CD4-positive, alpha-beta T cell treated with Interleukin-6 for 4 hours (primary cell): ENCODE measurements around the gene CCNY.

Source experiments
- DNase-seq: peaks from one replicate; pipeline ENCODE4 v3.0.0-alpha.2; 2020; ENCODE audit warnings: mixed read lengths

Gene CCNY

GRCh38 chr10:35600193-35600592 lies 263.9 kb downstream of the CCNY start:
- DNase-seq: no peak

DNA sequence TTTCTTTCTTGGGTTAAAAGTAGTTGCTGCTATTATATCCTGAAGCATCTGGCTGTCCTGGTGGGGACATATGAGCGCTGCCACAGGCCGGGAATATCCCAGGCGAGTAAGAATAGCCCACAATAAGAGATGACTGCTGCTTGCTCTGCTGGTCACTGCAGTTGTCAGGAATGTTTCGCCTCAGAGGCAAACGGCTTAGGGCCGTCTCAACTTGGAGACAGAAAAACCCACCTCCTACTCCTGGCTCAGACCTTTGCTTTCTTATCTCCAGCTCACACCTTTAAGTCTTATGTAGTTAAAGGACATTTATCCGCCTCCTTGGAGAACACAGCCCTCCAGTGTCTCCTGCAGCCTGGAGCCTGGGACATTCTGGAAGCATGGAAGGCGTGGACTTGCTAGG lies 268.9 kb downstream of the CCNY start, which contains the start of gene GJD4:
Gene GJD4 (plus strand): TSS at position 151 of the 400 bp plus-strand sequence. CDS start 227 bp downstream, at position 378.
- DNase-seq: no peak

DNA sequence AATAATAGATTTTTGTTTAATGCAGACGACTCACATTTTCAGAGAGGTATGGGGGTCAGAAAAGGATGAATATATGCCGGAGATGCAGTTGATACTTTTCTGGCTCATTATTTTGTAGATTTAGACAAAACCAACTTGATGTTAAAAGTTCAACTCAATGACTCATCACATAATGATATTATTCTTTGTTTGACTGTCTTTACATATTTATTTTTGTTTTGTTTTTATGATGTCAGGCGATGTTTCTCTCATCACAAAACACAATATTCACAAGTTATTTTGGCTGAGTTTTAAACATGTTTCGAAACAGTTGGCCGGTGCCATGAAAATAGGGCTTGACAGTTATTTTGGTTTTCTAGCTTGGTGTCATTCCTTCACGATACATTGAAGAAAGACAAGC lies 270.1 kb downstream of the CCNY start:
- no peak for DNase-seq

- no peak for DNase-seq
Measured at GRCh38 chr10:35607475-35608327, 271.4 kb downstream of the CCNY start.

GRCh38 chr10:35608328-35608672 lies 272.0 kb downstream of the CCNY start:
- no peak for DNase-seq

GRCh38 chr10:35611750-35612149 lies 275.4 kb downstream of the CCNY start:
- no peak for DNase-seq

GRCh38 chr10:35612385-35613106 lies 276.2 kb downstream of the CCNY start:
- DNase-seq: no peak

DNA sequence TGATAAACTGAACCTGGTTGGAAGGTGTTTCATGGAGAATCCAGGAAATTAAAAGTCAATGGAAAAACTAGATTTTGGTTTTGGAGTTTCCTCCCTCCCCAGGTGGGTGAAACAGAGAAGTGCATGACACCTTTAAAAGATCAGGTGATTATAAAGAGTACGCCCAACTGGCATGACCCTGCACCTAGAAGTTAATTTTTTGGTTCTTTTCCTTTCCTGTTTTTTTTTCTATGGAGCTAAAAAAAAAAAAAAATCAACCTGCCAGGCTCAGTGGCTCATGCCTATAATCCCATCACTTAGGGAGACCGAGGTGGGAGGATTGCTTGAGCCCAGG lies 276.8 kb downstream of the CCNY start:
- DNase-seq: no peak

GRCh38 chr10:35613597-35614226 lies 277.4 kb downstream of the CCNY start:
- DNase-seq: no peak

DNA sequence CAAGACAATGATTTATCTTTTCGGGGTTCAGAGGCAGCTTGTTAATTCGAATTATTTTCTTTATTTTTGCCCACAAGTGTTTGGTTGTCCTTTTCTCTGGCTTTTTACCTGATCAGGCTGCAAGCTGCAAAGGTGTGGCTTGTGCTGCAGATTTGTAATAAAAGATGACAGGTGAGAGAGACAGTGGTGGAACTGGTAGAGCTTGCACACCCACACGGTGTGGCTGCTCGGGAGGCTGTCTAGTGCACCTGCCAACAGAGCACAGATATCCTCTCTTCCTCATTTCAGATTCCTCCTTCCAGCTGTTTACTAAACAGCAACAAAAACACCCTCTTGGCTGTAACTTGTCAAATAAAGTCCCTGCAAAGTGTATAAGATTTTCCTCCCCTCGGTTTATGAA lies 278.0 kb downstream of the CCNY start:
- DNase-seq: no peak
